Large intestine (tissue), 3 donors: ENCODE measurements around the gene B3GAT3. TPM values are rescaled to one million over a fixed set of nuclear protein-coding genes. Genes with fewer than 3 reads are reported as not detected.
"Not testable (repeated sequence)": the region's sequence is repeated elsewhere in the genome, so short reads cannot be mapped to it uniquely, and the experiment has no call there.

Experiments
- DNase-seq, 2 donors: peaks; one replicate each; pipeline versions ENCODE4 v3.0.0 to v3.0.0-alpha.2; 2013
- H3K27ac ChIP-seq: one replicate; pipeline ENCODE4 v1.5.1; 2013; ENCODE audit warnings: low read length
- H3K27me3 ChIP-seq: 2 replicates; pipeline ENCODE4 v1.6.1; 2013; ENCODE audit warnings: low read length; ENCODE audit not compliant: control insufficient read depth, insufficient read depth
- H3K36me3 ChIP-seq: 2 replicates; pipeline ENCODE4 v1.6.1; 2013; ENCODE audit warnings: low read length; ENCODE audit not compliant: control insufficient read depth, insufficient read depth
- H3K4me1 ChIP-seq: one replicate; pipeline ENCODE4 v1.6.1; 2013; ENCODE audit warnings: low read length; ENCODE audit not compliant: control insufficient read depth, insufficient read depth
- H3K4me3 ChIP-seq: one replicate; pipeline ENCODE4 v1.5.1; 2013; ENCODE audit warnings: low read length
- H3K9me3 ChIP-seq: one replicate; pipeline ENCODE4 v1.6.1; 2013; ENCODE audit warnings: mild to moderate bottlenecking, low read depth, low read length, moderate library complexity; ENCODE audit not compliant: control insufficient read depth
- WGBS: methylation state at CpG from one replicate; pipeline ENCODE4 v1.1.5; 2013; ENCODE audit warnings: low lambda C conversion rate; ENCODE audit not compliant: insufficient coverage; 5-methylcytosine and 5-hydroxymethylcytosine counted together
- polyA plus RNA-seq: library from polyadenylated mRNA; unstranded; fragments of 120-200 nt; gene quantifications from one replicate; pipeline ENCODE4 v1.2.1, GENCODE V29; 2013

Gene B3GAT3
- polyA plus RNA-seq, 1 donor: 40.0 TPM

GRCh38 chr11:62664405-62665074 lies 42.8 kb upstream of the B3GAT3 start:
- Histone ChIP-seq H3K9me3 (no peaks in the 10 kb centered on the region), H3K27me3 (no peaks in the 10 kb centered on the region), H3K27ac (peak overlapping the region; percentile 90), H3K4me1 (peaks cover 22% of the 10 kb centered on the region), H3K36me3 (peaks cover 28% of the 10 kb centered on the region), H3K4me3 (peak overlapping the region; percentile 92)
- WGBS: no CpG with 5 or more reads among the region's 36 CpGs
- DNase-seq: peak; percentile 53 to 79

- Histone ChIP-seq H3K27me3 (no peaks in the 10 kb centered on the region), H3K27ac (no peak overlapping the region), H3K36me3 (peaks cover 4% of the 10 kb centered on the region), H3K4me3 (no peak overlapping the region), H3K9me3 (no peaks in the 10 kb centered on the region), H3K4me1 (peaks cover 3% of the 10 kb centered on the region)
- WGBS: no CpG with 5 or more reads among the region's 5 CpGs
- no peak for DNase-seq
These were observed 35.1 kb upstream of the B3GAT3 start for GRCh38 chr11:62656796-62657429.

- WGBS: 100% methylated on average over 1 of the region's 11 CpGs
- no peaks in the 10 kb centered on the region for H3K9me3 ChIP-seq
- H3K27ac ChIP-seq: no peak overlapping the region
- no peak for DNase-seq
- peaks cover 5% of the 10 kb centered on the region for H3K4me1 ChIP-seq
- H3K36me3 ChIP-seq: peaks cover 6% of the 10 kb centered on the region
- no peak overlapping the region for H3K4me3 ChIP-seq
- H3K27me3 ChIP-seq: no peaks in the 10 kb centered on the region
These were observed 32.5 kb upstream of the B3GAT3 start for GRCh38 chr11:62654297-62654696.

DNA sequence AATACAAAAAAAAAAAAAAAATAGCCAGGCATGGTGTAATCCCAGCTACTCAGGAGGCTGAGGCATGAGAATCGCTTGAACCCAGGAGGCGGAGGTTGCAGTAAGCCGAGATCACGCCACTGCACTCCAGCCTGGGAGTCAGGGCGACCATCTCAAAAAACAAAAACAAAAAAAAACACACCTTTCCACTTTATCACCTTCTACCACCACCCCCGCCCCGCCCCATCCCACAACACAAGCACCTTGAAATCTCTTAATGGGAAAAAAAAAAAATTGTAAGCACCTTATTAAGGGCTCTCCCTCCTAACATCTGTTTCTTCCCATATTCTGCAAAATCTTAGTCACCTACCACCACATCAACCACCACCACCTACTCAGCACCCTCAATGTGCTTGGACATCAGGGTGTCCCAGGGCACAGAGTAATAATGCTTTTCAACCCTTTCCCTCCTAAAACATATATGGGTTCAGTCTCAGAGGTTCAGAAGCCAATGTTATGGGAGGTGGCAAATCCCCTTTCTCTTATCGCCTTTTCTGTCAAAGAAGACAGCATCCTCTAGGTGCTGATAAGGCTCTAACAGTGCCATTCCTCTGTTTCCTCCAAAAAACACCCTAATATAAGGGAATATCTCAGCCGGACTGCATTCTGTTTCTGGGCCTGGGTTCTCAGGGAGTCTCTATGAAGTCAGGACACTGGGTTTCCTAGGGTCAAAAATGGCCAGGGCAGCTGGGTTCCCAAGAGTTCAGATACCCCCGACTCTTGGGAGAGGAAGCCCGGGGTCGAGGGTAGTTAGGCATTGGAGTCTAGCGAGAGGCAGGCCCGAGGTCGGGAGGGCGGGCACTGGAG lies 30.6 kb upstream of the B3GAT3 start:
- Histone ChIP-seq H3K4me3 (peak overlapping the region; percentile 86), H3K4me1 (peaks cover 5% of the 10 kb centered on the region), H3K27me3 (no peaks in the 10 kb centered on the region), H3K9me3 (no peaks in the 10 kb centered on the region), H3K27ac (peak overlapping the region; percentile 92), H3K36me3 (peaks cover 24% of the 10 kb centered on the region)
- no peak for DNase-seq
- no CpG with 5 or more reads among the region's 16 CpGs for WGBS

DNA sequence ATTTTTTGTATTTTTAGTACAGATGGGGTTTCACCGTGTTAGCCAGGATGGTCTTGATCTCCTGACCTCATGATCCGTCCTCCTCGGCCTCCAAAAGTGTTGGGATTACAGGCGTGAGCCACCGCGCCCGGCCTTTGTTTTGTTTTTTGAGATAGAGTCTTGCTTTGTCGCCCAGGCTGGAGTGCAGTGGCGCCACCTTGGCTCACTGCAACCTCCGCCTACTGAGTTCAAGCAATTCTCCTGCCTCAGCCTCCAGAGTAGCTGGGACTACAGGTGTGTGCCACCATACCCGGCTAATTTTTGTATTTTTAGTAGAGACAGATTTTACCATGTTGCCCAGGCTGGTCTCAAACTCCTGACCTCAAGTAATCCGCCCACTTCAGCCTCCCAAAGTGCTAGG lies 28.5 kb upstream of the B3GAT3 start:
- not testable (repeated sequence) for H3K9me3 ChIP-seq, H3K27ac ChIP-seq, DNase-seq, H3K27me3 ChIP-seq, H3K4me3 ChIP-seq
- H3K36me3 ChIP-seq: peaks cover 30% of the 10 kb centered on the region
- no CpG with 5 or more reads among the region's 12 CpGs for WGBS
- H3K4me1 ChIP-seq: peaks cover 12% of the 10 kb centered on the region

DNA sequence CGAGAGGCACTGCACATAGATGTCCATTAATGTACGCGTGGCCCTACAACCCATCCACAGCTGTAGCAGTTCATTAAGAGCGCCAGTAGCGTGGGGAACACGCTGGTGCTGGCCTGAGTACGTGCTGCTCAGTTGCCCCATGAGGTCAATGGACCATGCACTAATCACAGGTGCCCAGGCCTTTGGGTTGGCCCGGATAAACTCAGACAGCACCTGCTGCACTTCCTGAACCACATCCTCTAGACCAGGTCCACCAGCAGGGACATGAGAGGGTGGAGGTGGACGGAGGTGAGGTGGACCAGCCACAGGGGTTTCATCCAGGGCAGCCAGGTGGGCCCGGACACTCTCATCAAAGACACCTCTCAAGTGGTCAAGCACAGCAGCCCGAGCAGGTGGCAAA lies 27.7 kb upstream of the B3GAT3 start:
- peaks cover 13% of the 10 kb centered on the region for H3K4me1 ChIP-seq
- no peak overlapping the region for H3K27ac ChIP-seq
- H3K9me3 ChIP-seq: peaks cover 3% of the 10 kb centered on the region
- H3K4me3 ChIP-seq: no peak overlapping the region
- no CpG with 5 or more reads among the region's 11 CpGs for WGBS
- H3K27me3 ChIP-seq: no peaks in the 10 kb centered on the region
- DNase-seq: no peak
- peaks cover 31% of the 10 kb centered on the region for H3K36me3 ChIP-seq

DNA sequence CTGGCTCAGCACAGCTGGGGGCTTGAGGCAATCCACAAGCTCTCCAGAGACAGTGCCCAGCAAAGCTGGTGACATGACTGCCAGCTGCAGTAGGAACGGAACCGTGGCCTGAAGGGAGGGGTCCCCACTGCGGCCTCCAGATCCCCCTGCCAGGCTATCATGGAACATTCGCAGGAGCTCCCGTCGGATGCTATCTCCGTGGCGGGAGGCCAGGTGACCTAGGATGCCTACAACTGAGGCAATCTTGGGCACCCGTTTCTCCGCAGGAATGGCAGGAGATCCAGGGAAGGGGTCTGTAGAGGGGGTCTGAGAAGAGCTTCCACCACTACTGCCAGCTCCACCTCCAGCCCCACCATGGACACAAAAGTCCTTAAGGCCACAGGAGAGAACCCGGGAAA lies 27.2 kb upstream of the B3GAT3 start:
- peaks cover 34% of the 10 kb centered on the region for H3K36me3 ChIP-seq
- DNase-seq: no peak
- H3K27me3 ChIP-seq: no peaks in the 10 kb centered on the region
- no CpG with 5 or more reads among the region's 11 CpGs for WGBS
- peaks cover 16% of the 10 kb centered on the region for H3K4me1 ChIP-seq
- no peak overlapping the region for H3K4me3 ChIP-seq
- H3K9me3 ChIP-seq: peaks cover 3% of the 10 kb centered on the region
- H3K27ac ChIP-seq: no peak overlapping the region

- WGBS: no CpG with 5 or more reads among the region's 24 CpGs
- H3K4me3 ChIP-seq: no peak overlapping the region
- H3K4me1 ChIP-seq: peaks cover 16% of the 10 kb centered on the region
- peaks cover 3% of the 10 kb centered on the region for H3K9me3 ChIP-seq
- peaks cover 38% of the 10 kb centered on the region for H3K36me3 ChIP-seq
- no peak for DNase-seq
- H3K27me3 ChIP-seq: no peaks in the 10 kb centered on the region
- H3K27ac ChIP-seq: no peak overlapping the region
These were observed 26.6 kb upstream of the B3GAT3 start for GRCh38 chr11:62648185-62648966.

- WGBS: no CpG with 5 or more reads among the region's 6 CpGs
- no peak overlapping the region for H3K27ac ChIP-seq
- H3K27me3 ChIP-seq: no peaks in the 10 kb centered on the region
- peaks cover 3% of the 10 kb centered on the region for H3K9me3 ChIP-seq
- peaks cover 41% of the 10 kb centered on the region for H3K36me3 ChIP-seq
- DNase-seq: no peak
- H3K4me3 ChIP-seq: no peak overlapping the region
- peaks cover 16% of the 10 kb centered on the region for H3K4me1 ChIP-seq
These were observed 25.8 kb upstream of the B3GAT3 start for GRCh38 chr11:62647609-62648005.
